Activated naive CD8-positive, alpha-beta T cell treated with anti-CD3 and anti-CD28 coated beads, Interleukin-2, amount 50 U/mL, for 16 hours (primary cell): Measurements from ENCODE around the gene TBC1D1.

ENCODE experiments used
- DNase-seq: peaks from one replicate; pipeline ENCODE4 v3.0.0-alpha.2; 2020; ENCODE audit warnings: low read depth, low spot score

TBC1D1 gene

GRCh38 chr4:38150766-38151165 lies 259.9 kb downstream of the TBC1D1 start:
- no peak for DNase-seq

- DNase-seq, result no peak
These were observed 261.0 kb downstream of the TBC1D1 start for GRCh38 chr4:38151873-38152272.

GRCh38 chr4:38152305-38152704 lies 261.4 kb downstream of the TBC1D1 start:
- no peak for DNase-seq

GRCh38 chr4:38152721-38153386 lies 262.0 kb downstream of the TBC1D1 start:
- no peak for DNase-seq

GRCh38 chr4:38153387-38153760 lies 262.5 kb downstream of the TBC1D1 start:
- no peak for DNase-seq

- DNase-seq, result no peak
These were observed 263.4 kb downstream of the TBC1D1 start for GRCh38 chr4:38154252-38154651.

GRCh38 chr4:38154681-38155588 lies 264.1 kb downstream of the TBC1D1 start:
- DNase-seq, result no peak

GRCh38 chr4:38155589-38156294 lies 264.9 kb downstream of the TBC1D1 start:
- DNase-seq, result no peak

- DNase-seq, result no peak
These were observed 266.7 kb downstream of the TBC1D1 start for GRCh38 chr4:38157592-38157991.

GRCh38 chr4:38160487-38161207 lies 269.8 kb downstream of the TBC1D1 start:
- peak; percentile 11 for DNase-seq

GRCh38 chr4:38161208-38162113 lies 270.6 kb downstream of the TBC1D1 start:
- no peak for DNase-seq

- no peak for DNase-seq
These were observed 271.4 kb downstream of the TBC1D1 start for GRCh38 chr4:38162240-38162784.

GRCh38 chr4:38163216-38164006 lies 272.5 kb downstream of the TBC1D1 start:
- no peak for DNase-seq

GRCh38 chr4:38164346-38164745 lies 273.5 kb downstream of the TBC1D1 start:
- DNase-seq, result no peak

- no peak for DNase-seq
These were observed 275.2 kb downstream of the TBC1D1 start for GRCh38 chr4:38166082-38166481.

GRCh38 chr4:38166768-38167167 lies 275.9 kb downstream of the TBC1D1 start:
- DNase-seq, result no peak

- DNase-seq, result no peak
These were observed 277.1 kb downstream of the TBC1D1 start for GRCh38 chr4:38167973-38168372.

GRCh38 chr4:38169524-38169923 lies 278.6 kb downstream of the TBC1D1 start:
- DNase-seq, result no peak

GRCh38 chr4:38170338-38171169 lies 279.7 kb downstream of the TBC1D1 start:
- DNase-seq, result no peak
